Keratinocyte (primary cell): ENCODE measurements around the gene ARTN.

Source experiments
- EZH2 ChIP-seq: IDR thresholded peaks from one replicate; pipeline ENCODE4 v1.6.1; 2012; ENCODE audit warnings: inconsistent platforms, mild to moderate bottlenecking, low read length, moderate library complexity
- TF ChIP-seq, protein P1 (sequence below), 3 experiments: IDR thresholded peaks in 1 of 3; conservative IDR thresholded peaks in 1 of 3; optimal IDR thresholded peaks in 1 of 3; 2 replicates in 2 of 3; 3 replicates in 1 of 3; pipeline versions ENCODE3 to v1.5.1; 2011; ENCODE audit warnings: low read length in 3 of 3, mild to moderate bottlenecking in 3 of 3, moderate library complexity in 2 of 3, control low read depth in 1 of 3, inconsistent platforms in 1 of 3; ENCODE audit not compliant: insufficient read depth in 2 of 3; ENCODE audit errors: extremely low read depth in 1 of 3

DNA sequence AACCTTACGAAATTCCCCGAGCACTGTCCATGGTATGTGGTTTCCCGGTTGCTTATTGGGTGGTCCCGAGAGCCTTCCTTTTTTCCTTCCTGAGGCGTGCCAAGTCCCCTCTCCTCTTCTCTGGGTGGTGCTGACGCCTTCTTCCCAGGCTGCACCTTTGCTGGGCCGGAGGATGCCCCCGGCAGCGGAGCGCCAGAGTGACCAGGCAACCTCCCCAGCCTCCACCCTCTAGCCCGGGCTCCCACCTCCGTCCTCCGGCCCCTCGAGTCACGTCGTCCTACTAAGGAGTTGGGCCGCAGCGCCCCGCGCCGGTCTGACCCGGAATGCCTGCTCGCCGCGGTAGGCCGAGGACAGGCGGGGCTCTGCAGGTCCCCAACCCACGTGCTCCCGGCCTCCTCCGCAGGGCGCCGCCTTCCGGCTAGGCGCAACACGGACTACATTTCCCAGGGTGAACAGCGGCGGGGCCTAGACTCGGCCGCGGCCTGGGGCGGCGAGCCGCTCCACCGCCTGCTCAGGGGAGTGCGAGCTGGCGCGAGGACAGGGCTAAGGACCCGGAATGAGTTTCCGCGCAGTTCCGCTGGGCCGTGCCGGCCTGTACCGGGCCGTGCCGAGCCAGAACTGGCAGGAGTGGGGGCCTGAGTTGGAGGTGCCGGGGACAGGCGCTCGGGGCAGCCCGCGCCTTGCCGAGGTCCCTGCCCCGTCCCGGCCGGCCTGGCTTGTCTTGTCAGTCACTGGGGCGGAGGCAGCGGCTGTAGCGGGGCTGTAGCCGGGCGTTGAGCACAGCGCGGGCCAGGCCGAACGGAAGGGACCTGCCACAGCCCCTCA lies 12.8 kb downstream of the ARTN start, which contains the start of gene IPO13:
- TF ChIP-seq, protein P1, sequence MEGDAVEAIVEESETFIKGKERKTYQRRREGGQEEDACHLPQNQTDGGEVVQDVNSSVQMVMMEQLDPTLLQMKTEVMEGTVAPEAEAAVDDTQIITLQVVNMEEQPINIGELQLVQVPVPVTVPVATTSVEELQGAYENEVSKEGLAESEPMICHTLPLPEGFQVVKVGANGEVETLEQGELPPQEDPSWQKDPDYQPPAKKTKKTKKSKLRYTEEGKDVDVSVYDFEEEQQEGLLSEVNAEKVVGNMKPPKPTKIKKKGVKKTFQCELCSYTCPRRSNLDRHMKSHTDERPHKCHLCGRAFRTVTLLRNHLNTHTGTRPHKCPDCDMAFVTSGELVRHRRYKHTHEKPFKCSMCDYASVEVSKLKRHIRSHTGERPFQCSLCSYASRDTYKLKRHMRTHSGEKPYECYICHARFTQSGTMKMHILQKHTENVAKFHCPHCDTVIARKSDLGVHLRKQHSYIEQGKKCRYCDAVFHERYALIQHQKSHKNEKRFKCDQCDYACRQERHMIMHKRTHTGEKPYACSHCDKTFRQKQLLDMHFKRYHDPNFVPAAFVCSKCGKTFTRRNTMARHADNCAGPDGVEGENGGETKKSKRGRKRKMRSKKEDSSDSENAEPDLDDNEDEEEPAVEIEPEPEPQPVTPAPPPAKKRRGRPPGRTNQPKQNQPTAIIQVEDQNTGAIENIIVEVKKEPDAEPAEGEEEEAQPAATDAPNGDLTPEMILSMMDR (optimal IDR thresholded peaks at IDR 0.05 in 1 of 3, IDR thresholded peaks at IDR 0.05 in 1 of 3, conservative IDR thresholded peaks at IDR 0.05 in 1 of 3; ENCODE audit: extremely low read depth in 1 of 3, insufficient read depth in 2 of 3, low read length in 3 of 3), result peak; percentile 50 to 86 (median 79)
- TF ChIP-seq EZH2, result no peak
